Posterior vena cava (tissue), 2 donors: Measurements from ENCODE around the gene NXF3. TPM values are rescaled to one million over a fixed set of nuclear protein-coding genes. Genes with fewer than 3 reads are reported as not detected.
"Not testable (repeated sequence)": the region's sequence is repeated elsewhere in the genome, so short reads cannot be mapped to it uniquely, and the experiment has no call there.

Experiments used
- DNase-seq: peaks from one replicate; pipeline ENCODE4 v3.0.0-alpha.2; 2020; ENCODE audit warnings: low spot score
- intact Hi-C, 2 donors: fragments of 100-400 bp; cut with DNase I; formaldehyde crosslinking; loops; one replicate each; pipeline versions ENCODE4 v1.14.1 to v1.14.2; 2022 to 2023
- total RNA-seq, 2 donors: library from RNA; stranded (reverse); fragmentation: NEBNext Ultra II Directional; extraction: Animal tissue kit (Norgen Biotek cat#: 25700); gene quantifications; one replicate each; pipeline ENCODE4 v1.2.1, GENCODE V29; 2021
- donor health status: DM: yes; HTN: yes; CAD: no.
- donor health status: DM: yes; HTN: yes; CAD: no.

NXF3 gene
- total RNA-seq, 2 donors from 2014 or later: 1.2 to 3.1 TPM

- intact Hi-C loops: no loop called here
- no peak for DNase-seq
Observed at GRCh38 chrX:103056902-103057301, 36.0 kb downstream of the NXF3 start.

- intact Hi-C loops: no loop called here
Observed at GRCh38 chrX:103052625-103053024, 40.3 kb downstream of the NXF3 start.

GRCh38 chrX:103051260-103051789 lies 41.6 kb downstream of the NXF3 start:
- intact Hi-C loops: no loop called here

More at GRCh38 chrX:103052625-103053024, 40.3 kb downstream of the NXF3 start:
- no peak for DNase-seq

GRCh38 chrX:103033371-103033770 lies 59.6 kb downstream of the NXF3 start:
- intact Hi-C loops, DNase-seq: not testable (repeated sequence)

More at GRCh38 chrX:103051260-103051789, 41.6 kb downstream of the NXF3 start:
- no peak for DNase-seq

Other genes with a start within 250 kb of the NXF3 start
- gene RAB40AL, start 155.9 kb downstream of the NXF3 start, total RNA-seq: 1 to 10 TPM in 1 of 2 donors, under 1 TPM in 1; 0.86 to 1.9 TPM
- gene BEX1, start 29.0 kb downstream of the NXF3 start, total RNA-seq: under 1 TPM; 0.76 to 0.83 TPM
- gene BEX4, start 122.0 kb upstream of the NXF3 start, total RNA-seq: 10 to 100 TPM; 22.2 to 22.9 TPM
- 10 to 100 TPM; 41.1 to 51.6 TPM for gene TCEAL8, start 162.0 kb upstream of the NXF3 start, total RNA-seq
- gene TCEAL5, start 183.6 kb upstream of the NXF3 start, total RNA-seq: under 1 TPM; 0.33 to 0.46 TPM
- under 1 TPM in 1 of 2 donors, not detected in 1; 0.57 TPM for gene BEX2, start 217.8 kb upstream of the NXF3 start, total RNA-seq
- 10 to 100 TPM in 1 of 2 donors, 1 to 10 TPM in 1; 7.5 to 11.6 TPM for gene TCEAL7, start 237.1 kb upstream of the NXF3 start, total RNA-seq